A549 (cell line): ENCODE data around the gene FRMD4A. TPM values are rescaled to one million over a fixed set of nuclear protein-coding genes. Genes with fewer than 3 reads are reported as not detected.

ENCODE experiments used
- ATAC-seq, 2 experiments: fragments of 200-7000 bp in 1 of 2; fragments of >200 bp in 1 of 2; cut with Nextera tagmentation in 1 of 2; cut with Tn5 transposase in 1 of 2; 3 replicates each; pipeline versions ENCODE4 v1.8.0 to v1.9.1; 2018 to 2020; ENCODE audit warnings: mild to moderate bottlenecking in 1 of 2, moderate library complexity in 1 of 2
- CTCF ChIA-PET: fragments of 300-600 bp; sonication (Branson Sonifier 250); formaldehyde crosslinking; extraction: SDS; loops from one replicate; lab custom pipeline; 2021; ENCODE audit warnings: antibody characterized with exemption, inconsistent platforms; lab: Yijun Ruan, JAX
- POLR2A ChIA-PET: fragments of 350-600 bp; formaldehyde crosslinking; extraction: SDS; loops from one replicate; lab custom pipeline; 2021; ENCODE audit warnings: antibody characterized with exemption, inconsistent platforms; lab: Yijun Ruan, JAX
- DNase-seq, 2 experiments: peaks; one replicate each; pipeline versions ENCODE4 v3.0.0 to v3.0.0-alpha.2; 2011 to 2016; ENCODE audit warnings: low read depth in 1 of 2, low spot score in 1 of 2
- FAIRE-seq: peaks from 2 replicates; lab custom pipeline; 2011; peaks lifted over from hg19 to GRCh38; lab: Jason Lieb, UNC
- H3K27ac ChIP-seq, 2 experiments: fragments of >200 bp; sonication (Bioruptor Twin); formaldehyde crosslinking; 3 replicates each; pipeline ENCODE4 v1.5.1; 2016 to 2017
- H3K4me1 ChIP-seq: fragments of >200 bp; sonication (Bioruptor Twin); formaldehyde crosslinking; 3 replicates; pipeline ENCODE4 v1.6.1; 2016
- H3K4me2 ChIP-seq: fragments of >200 bp; sonication (Bioruptor Twin); formaldehyde crosslinking; 3 replicates; pipeline ENCODE4 v1.6.1; 2016
- H3K4me3 ChIP-seq: fragments of >200 bp; sonication (Bioruptor Twin); formaldehyde crosslinking; 3 replicates; pipeline ENCODE4 v1.5.1; 2016
- H3K9me3 ChIP-seq: fragments of >200 bp; sonication (Bioruptor Twin); formaldehyde crosslinking; 3 replicates; pipeline ENCODE4 v1.6.1; 2016
- CBX8 ChIP-seq: fragments of 200-600 bp; sonication (generic); IDR thresholded peaks from 2 replicates; pipeline ENCODE4 v1.6.1; 2016
- CHD4 ChIP-seq: fragments of 200-600 bp; sonication (generic); IDR thresholded peaks from 2 replicates; pipeline ENCODE4 v1.6.1; 2016; ENCODE audit warnings: antibody characterized with exemption, mild to moderate bottlenecking, borderline replicate concordance
- FOSB ChIP-seq: fragments of 250-450 bp; sonication (Bioruptor Pico); IDR thresholded peaks from 2 replicates; pipeline ENCODE4 v1.5.0; 2020; ENCODE audit warnings: mild to moderate bottlenecking, moderate library complexity
- FOSL2 ChIP-seq, 2 experiments: fragments of 450-650 bp in 1 of 2; fragments of >200 bp in 1 of 2; sonication (Bioruptor Twin) in 1 of 2; formaldehyde crosslinking; IDR thresholded peaks; 2 replicates each; pipeline versions ENCODE4 v1.5.0 to v1.6.1; 2016 to 2020; ENCODE audit warnings: mild to moderate bottlenecking in 1 of 2, moderate library complexity in 1 of 2
- HOXB5 ChIP-seq: fragments of 250-450 bp; sonication (Bioruptor Pico); IDR thresholded peaks from 2 replicates; pipeline ENCODE4 v1.5.0; 2020; ENCODE audit warnings: mild to moderate bottlenecking, moderate library complexity
- KDM1A ChIP-seq: fragments of 200-600 bp; sonication (generic); IDR thresholded peaks from 2 replicates; pipeline ENCODE4 v1.6.1; 2016; ENCODE audit warnings: low read depth, mild to moderate bottlenecking
- MAFK ChIP-seq: fragments of 450-650 bp; IDR thresholded peaks from 2 replicates; pipeline ENCODE4 v1.6.1; 2014; ENCODE audit not compliant: partially characterized antibody
- NFE2L2 ChIP-seq: fragments of 150-350 bp; conservative IDR thresholded peaks from 2 replicates; pipeline ENCODE4 v1.6.1; 2014; ENCODE audit warnings: low read length
- NPAS2 ChIP-seq: fragments of 250-450 bp; sonication (Bioruptor Pico); IDR thresholded peaks from 2 replicates; pipeline ENCODE4 v1.8.0; 2022; ENCODE audit warnings: mild to moderate bottlenecking, moderate library complexity, borderline replicate concordance
- NR3C1 ChIP-seq: fragments of >200 bp; sonication (Bioruptor Twin); formaldehyde crosslinking; IDR thresholded peaks from 3 replicates; pipeline ENCODE4 v1.6.1; 2017
- POLR2A ChIP-seq: IDR thresholded peaks from 2 replicates; pipeline ENCODE4 v1.6.1; 2012; ENCODE audit warnings: mild to moderate bottlenecking, low read length
- RARB ChIP-seq: fragments of 250-450 bp; sonication (Bioruptor Pico); IDR thresholded peaks from 2 replicates; pipeline ENCODE4 v1.8.0; 2021; ENCODE audit warnings: mild to moderate bottlenecking, moderate library complexity
- REST ChIP-seq: fragments of 200-600 bp; sonication (generic); IDR thresholded peaks from 2 replicates; pipeline ENCODE4 v1.6.1; 2016; ENCODE audit warnings: antibody characterized with exemption, mild to moderate bottlenecking, moderate library complexity
- SMC3 ChIP-seq: fragments of >200 bp; sonication (Bioruptor Twin); formaldehyde crosslinking; IDR thresholded peaks from 3 replicates; pipeline ENCODE4 v1.6.1; 2018; ENCODE audit warnings: inconsistent platforms
- TFCP2L1 ChIP-seq: fragments of 250-450 bp; sonication (Bioruptor Pico); IDR thresholded peaks from 2 replicates; pipeline ENCODE4 v1.5.0; 2021; ENCODE audit warnings: mild to moderate bottlenecking
- TP53 ChIP-seq: fragments of 250-450 bp; sonication (Bioruptor Pico); IDR thresholded peaks from 2 replicates; pipeline ENCODE4 v1.5.0; 2021; ENCODE audit warnings: mild to moderate bottlenecking, moderate library complexity
- ZNF302 ChIP-seq: fragments of 250-450 bp; sonication (Bioruptor Pico); IDR thresholded peaks from 2 replicates; pipeline ENCODE4 v1.9.0; 2021; ENCODE audit warnings: inconsistent platforms, mild to moderate bottlenecking, moderate library complexity
- ZSCAN20 ChIP-seq: fragments of 250-450 bp; sonication (Bioruptor Pico); IDR thresholded peaks from 2 replicates; pipeline ENCODE4 v1.8.0; 2022; ENCODE audit warnings: mild to moderate bottlenecking, moderate library complexity
- WGBS: methylation state at CpG from one replicate; pipeline ENCODE4 v1.1.6; 2017; ENCODE audit errors: missing lambda C conversion rate; 5-methylcytosine and 5-hydroxymethylcytosine counted together
- polyA plus RNA-seq, 4 experiments: library from polyadenylated mRNA; depleted of rRNA in 3 of 4; stranded (reverse); fragments of >200 nt; fragmentation: RNase III in 1 of 4; extraction: RNeasy Plus Mini Kit Qiagen cat#74134 plus additional on column Dnase treatment in 1 of 4; gene quantifications; 2 replicates in 3 of 4; 3 replicates in 1 of 4; pipeline ENCODE4 v1.2.3, GENCODE V29; 2011 to 2017
- TF ChIP-seq, protein P1 (sequence below): fragments of 250-450 bp; sonication (Bioruptor Pico); IDR thresholded peaks from 2 replicates; pipeline ENCODE4 v1.5.0; 2021; ENCODE audit warnings: mild to moderate bottlenecking, moderate library complexity, borderline replicate concordance

FRMD4A gene
- polyA plus RNA-seq, 2 of the 4 experiments (the other 2 are of a cell fraction): 2.5 to 4.7 TPM

- FAIRE-seq (no peak), ATAC-seq (no peak)
- CTCF ChIA-PET: interaction anchor here (0.7 kb wide), 1 partner anchor 50 kb away, joined by 3 read pairs; no protein-coding TSS in a partner anchor
- no peak overlapping the region for H3K4me2 ChIP-seq
- TF ChIP-seq NR3C1 (no peak), CHD4 (no peak), FOSL2 (IDR thresholded peaks at IDR 0.05) (no peak), FOSL2 (CRISPR knock-in tag; IDR thresholded peaks at IDR 0.05) (no peak), KDM1A (no peak), ZSCAN20 (no peak), ZNF302 (no peak), TP53 (no peak)
- TF ChIP-seq, all 56 proteins: peak for 0
- POLR2A ChIA-PET: no interaction called here
- 82% methylated on average over 3 of the region's 3 CpGs for WGBS
- Histone ChIP-seq H3K27ac (no peak overlapping the region), H3K9me3 (peaks cover 5% of the 10 kb centered on the region; the same call in 1 of the 3 replicates), H3K4me3 (no peak overlapping the region), H3K4me1 (no peaks in the 10 kb centered on the region)
- no peak for DNase-seq
Observed at GRCh38 chr10:13837966-13838365, 492.8 kb downstream of the FRMD4A start.

DNA sequence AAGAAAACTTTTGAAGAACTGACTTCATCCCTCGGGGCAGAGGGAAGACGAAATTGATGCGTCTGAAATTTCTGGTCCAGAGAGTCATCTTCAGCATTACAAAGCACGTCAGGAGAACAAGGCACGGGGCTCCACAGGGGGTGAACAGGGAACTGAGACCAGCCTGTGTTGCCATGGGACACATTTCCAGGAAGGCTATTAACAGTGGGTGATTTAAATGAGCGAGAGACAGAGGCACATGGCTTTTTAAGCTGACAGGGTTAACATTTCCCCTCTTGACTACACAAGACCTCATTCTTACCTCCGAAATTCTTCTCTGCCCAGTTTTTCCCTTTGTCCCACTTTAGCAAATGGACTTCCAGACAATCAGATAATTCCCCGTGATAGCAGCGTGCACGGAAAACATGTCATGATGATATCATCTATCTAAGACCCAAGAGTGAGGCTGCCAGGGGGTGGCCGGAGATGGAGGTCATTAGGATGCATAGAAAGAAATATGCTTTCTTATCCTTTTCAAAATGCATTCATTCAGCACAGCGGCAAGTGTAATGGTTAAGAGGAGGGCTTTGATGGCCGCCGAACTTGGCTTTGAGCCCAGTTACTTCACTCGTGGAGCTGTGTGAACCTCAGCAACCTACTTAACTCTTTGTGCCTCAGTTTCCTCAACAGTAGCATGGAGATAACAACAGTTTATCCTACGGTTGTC lies 496.0 kb downstream of the FRMD4A start:
- no peak for FAIRE-seq
- POLR2A ChIA-PET: no interaction called here
- 54% methylated on average over 16 of the region's 16 CpGs for WGBS

DNA sequence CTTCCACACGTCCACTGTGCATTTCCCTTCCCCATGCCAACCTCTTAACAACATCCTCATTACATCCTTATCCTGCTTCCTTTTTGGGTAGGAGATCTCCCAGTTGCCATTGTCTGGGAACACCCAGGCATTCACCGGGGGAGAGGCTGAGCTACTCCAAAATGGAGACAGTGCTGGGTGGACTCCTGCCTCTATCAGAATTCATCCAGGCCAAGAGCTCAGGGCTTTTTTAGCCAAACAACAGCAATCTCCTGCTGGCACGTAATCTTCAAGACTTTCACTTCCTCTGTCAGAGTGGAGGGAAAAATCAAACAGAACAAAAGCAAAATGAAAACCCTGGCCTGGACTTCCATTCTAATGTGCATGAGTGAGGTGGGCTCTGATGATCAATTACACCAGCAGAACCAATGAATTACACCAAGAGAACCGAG lies 499.0 kb downstream of the FRMD4A start:
- H3K4me2 ChIP-seq: no peak overlapping the region
- no peak for FAIRE-seq
- ChIA-PET POLR2A (no interaction called here), CTCF (no interaction called here)
- no peak for DNase-seq
- no peaks in the 10 kb centered on the region for H3K4me1 ChIP-seq
- H3K4me3 ChIP-seq: no peak overlapping the region
- no peak for ATAC-seq
- H3K9me3 ChIP-seq: no peaks in the 10 kb centered on the region
- H3K27ac ChIP-seq: no peak overlapping the region
- no peak for TF ChIP-seq SMC3
- TF ChIP-seq NPAS2 (CRISPR knock-in tag): no peak
- no peak for TF ChIP-seq MAFK
- no peak for TF ChIP-seq REST
- 33% methylated on average over 4 of the region's 4 CpGs for WGBS

More for the DNA sequence above, 496.0 kb downstream of the FRMD4A start:
- Histone ChIP-seq H3K27ac (no peak overlapping the region), H3K9me3 (no peaks in the 10 kb centered on the region), H3K4me1 (no peaks in the 10 kb centered on the region), H3K4me3 (no peak overlapping the region), H3K4me2 (no peak overlapping the region)
- CTCF ChIA-PET: no interaction called here
- ATAC-seq: no peak
- no peak for DNase-seq
- TF ChIP-seq HOXB5 (CRISPR knock-in tag) (no peak), NFE2L2 (no peak), CBX8 (no peak), RARB (CRISPR knock-in tag) (no peak), CHD4 (no peak), FOSB (no peak), FOSL2 (IDR thresholded peaks at IDR 0.05) (no peak), FOSL2 (CRISPR knock-in tag; IDR thresholded peaks at IDR 0.05) (no peak), TFCP2L1 (no peak), POLR2A (no peak), KDM1A (no peak)
- TF ChIP-seq, protein P1, sequence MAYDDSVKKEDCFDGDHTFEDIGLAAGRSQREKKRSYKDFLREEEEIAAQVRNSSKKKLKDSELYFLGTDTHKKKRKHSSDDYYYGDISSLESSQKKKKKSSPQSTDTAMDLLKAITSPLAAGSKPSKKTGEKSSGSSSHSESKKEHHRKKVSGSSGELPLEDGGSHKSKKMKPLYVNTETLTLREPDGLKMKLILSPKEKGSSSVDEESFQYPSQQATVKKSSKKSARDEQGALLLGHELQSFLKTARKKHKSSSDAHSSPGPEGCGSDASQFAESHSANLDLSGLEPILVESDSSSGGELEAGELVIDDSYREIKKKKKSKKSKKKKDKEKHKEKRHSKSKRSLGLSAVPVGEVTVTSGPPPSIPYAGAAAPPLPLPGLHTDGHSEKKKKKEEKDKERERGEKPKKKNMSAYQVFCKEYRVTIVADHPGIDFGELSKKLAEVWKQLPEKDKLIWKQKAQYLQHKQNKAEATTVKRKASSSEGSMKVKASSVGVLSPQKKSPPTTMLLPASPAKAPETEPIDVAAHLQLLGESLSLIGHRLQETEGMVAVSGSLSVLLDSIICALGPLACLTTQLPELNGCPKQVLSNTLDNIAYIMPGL (CRISPR knock-in tag): no peak
